NCI-H1048 (cell line): Measurements from ENCODE around the gene AP1G2.

ENCODE experiments used
- DNase-seq: peaks from one replicate; lab custom pipeline; 2025; lab: John Stamatoyannopoulos, UW

AP1G2 gene

DNA sequence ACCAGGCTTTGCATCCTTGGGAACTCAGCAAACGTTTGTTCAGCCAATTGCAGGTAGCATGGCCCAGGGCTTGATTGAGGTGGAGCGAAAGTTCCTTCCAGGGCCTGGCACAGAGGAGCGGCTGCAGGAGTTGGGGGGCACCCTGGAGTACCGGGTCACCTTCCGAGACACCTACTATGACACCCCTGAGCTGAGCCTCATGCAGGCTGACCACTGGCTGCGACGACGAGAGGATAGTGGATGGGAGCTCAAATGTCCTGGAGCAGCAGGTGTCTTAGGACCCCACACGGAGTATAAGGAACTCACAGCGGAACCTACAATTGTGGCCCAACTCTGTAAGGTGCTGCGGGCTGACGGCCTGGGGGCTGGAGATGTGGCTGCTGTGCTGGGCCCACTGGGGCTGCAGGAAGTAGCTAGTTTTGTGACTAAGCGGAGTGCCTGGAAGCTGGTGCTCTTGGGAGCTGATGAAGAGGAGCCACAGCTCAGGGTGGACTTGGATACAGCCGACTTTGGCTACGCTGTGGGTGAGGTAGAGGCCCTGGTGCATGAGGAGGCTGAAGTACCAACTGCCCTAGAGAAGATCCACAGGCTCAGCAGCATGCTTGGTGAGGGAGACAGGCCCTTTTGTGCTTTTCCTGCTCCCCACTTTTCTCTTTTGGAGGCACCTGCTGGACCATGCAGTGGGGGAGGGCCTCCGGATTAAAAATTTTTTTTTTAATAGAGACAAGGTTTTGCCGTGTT, 10.7 kb downstream of the AP1G2 start:
- DNase-seq = no peak

DNA sequence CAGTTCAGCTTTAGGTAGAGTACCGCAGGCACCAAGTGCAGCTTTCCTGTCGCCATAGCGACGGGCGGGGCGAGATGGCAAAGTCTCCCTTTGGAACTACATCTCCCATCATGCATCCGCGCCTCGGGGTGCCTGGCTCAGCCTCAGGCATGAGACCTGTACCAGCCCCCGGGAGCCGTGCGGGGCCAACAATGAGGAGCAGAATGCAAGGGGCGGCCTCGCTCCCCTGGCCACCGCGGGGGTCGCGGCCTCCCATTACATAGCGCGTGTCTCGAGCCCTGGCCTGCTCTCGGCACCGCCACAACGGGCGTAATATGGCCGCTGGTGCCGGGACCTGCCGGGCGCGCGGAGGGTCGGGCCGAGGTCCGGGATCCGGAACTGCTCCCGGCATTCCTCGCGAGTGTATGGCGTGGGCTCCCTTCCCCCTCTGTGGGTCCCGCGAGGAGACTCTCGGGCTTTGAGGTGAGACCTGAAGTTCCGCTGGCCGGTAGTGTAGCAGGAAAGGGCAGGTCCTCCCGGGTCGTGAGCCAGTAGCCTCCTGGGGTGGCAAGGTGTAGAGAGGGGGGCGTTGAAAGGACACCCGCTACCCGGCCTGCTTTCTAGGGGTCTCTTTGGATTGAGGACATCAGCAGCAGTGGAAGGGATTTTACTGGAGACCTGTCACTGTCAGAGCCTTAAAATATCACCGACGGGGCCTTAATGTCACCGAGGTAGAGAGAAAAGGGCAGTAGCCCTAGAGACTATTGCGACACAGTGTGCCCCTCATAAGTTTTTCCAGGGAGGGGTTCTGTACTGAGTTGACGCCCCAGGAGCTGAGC, 11.5 kb downstream of the AP1G2 start, which contains the start of gene THTPA:
THTPA (plus strand) TSS at position 390 of the 818 bp plus-strand sequence. CDS start 487 bp downstream, outside the sequence.
- DNase-seq = peak; percentile 78

DNA sequence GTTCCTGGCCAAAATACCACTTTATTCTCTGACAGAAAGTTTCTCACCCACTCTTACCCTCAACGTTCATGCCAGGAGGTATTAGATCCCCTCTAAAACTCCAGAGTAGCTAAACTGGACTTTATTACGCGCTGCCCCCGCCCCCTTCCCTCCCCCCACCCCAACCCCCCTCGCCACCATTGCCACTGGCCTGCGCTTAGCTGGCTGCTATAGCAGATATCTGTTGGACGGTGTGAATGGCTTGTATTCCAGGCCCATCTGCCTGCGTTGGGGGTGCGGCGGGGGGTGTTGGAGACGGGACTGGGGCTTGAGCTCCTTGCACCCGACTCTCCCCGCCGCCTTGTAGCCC, 12.1 kb downstream of the AP1G2 start:
- DNase-seq = no peak

DNA sequence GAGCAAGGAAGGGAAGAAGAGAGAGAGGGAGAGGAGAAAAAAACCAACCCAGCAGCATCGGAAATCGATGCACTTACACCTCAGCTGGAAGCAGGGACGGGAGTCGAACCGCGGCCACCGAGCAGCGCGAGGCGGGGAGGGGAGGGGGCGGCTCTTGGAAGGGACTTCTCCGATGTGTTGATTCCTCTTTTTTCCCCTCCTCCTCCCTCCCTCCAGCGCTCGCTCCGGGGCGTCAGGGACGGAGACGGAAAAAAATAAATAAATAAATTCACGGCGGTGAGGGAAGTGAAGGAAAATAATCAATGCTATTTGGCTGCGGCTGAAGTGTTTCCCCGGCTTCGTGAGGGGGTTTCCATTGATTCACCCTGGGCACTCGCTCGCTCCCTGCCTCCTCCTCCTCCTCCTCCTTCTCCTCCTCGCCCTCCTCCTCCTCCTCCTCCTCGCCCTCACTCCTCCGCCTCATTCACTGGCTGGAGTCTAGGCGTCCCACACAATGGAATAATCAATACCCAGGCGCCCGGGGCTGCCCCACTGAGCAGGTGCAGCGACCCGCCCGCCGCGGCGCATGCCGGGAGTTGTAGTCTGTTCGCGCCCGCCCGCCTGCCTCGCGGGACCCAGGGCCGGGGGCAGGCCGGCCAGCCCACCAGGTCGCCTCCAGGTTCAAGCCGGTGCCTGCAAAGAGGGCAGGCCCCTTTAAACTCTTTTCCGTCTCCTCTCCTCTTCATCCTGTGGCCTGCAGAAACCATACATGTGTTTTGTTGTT, 16.1 kb downstream of the AP1G2 start, which contains the start of gene ZFHX2:
ZFHX2 (minus strand) TSS at position 500 of the 763 bp plus-strand sequence. CDS start 16,440 bp downstream, outside the sequence.
- peak; percentile 31 for DNase-seq

DNA sequence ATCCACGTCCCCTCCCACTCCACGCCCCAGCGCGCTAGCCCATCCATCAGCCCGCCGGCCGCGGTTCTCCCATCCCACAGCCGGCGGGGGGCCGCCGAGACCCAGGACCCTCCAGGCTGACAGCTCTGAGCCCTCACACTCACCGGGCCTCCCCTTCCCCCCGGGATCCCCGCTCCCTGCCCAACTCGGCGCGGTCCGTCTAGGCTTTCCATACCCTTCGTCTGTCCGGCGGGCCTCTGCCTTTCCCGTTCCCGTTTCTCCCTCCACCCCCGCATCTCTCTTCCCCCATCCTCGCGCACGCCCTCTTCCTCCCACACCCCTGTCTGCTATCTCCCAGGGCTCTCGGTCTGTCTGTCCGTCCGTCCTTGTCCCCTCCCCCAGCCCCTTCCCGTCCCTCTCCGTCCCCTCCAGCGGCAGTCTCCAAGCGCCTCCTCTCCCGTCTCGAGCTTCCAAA, 16.8 kb downstream of the AP1G2 start:
- no peak for DNase-seq

DNA sequence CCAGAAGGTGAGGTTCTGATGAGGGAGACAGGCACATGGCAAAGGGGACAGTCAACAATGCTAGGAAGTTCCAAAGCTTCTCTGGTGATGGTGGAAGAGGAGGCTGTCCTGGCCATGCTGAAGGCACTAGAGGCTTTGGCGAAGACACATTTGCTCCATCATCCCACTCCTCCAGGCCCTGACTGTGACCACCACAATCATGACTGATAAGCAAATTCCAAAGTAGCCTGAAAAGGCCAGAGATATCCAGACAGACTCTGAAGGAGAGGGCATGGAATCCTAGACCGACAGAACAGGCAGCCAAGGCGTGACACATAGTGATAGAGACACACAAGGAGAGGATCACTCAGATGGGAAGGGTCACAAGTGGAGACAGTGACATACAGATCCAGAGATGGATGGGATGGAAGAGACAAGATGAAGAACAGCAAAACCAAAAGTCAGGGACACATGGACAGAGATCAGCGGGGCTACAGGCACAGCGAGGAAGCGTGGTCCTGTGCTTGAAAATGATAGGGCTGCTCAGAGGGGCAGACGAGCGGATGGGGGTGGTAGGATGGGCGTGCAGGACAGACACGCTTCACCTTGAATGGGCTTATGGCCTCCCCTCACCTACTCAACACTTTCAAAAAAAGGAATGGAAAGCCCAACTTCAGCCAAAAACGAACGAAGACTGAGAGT, 17.3 kb downstream of the AP1G2 start:
- no peak for DNase-seq

DNA sequence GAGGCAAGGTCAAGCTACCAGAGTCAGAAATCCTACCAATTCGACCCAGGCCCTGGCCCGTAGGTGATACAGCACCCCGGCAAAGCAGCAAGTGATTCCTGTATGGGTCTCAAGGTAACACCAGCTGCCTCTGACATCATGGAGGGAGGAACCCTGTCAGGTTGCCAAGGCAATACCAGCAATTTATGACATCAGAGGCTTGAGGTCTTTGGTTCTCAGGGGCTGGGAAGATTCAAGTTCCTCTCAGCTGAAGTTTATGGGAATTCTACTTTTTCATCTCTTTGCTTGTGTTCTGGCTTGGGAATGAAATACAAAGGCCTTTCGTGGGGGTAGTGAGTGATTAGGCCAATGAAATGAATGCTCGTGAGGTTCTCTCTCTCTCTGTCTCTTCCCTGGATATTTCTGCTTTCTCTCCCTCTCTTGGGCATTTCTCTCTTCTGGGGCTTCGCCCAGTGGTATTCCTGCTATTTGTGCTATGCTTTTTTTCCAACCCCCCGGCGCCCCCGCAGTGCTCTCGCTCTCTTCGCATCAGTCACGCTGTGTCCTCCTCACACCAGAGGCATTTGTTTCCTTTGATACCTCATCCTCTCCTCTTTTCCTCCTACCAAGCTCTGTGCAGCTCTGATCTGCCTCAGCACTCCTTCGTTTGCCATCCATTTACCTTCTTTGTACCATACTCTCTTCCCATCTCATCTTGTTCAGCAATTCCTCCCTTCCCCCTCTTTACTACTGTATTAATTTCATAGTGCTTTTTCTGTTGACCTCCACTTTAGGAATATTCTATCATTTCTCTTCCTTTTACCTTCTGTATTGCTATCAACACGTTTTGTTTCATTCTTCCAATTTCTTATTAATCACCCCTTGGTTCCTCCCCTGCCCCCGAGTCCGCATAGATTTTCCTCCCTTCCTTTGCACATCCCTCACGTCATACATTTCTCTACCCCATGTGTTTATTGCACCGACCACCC, 19.0 kb downstream of the AP1G2 start:
- DNase-seq = no peak

DNA sequence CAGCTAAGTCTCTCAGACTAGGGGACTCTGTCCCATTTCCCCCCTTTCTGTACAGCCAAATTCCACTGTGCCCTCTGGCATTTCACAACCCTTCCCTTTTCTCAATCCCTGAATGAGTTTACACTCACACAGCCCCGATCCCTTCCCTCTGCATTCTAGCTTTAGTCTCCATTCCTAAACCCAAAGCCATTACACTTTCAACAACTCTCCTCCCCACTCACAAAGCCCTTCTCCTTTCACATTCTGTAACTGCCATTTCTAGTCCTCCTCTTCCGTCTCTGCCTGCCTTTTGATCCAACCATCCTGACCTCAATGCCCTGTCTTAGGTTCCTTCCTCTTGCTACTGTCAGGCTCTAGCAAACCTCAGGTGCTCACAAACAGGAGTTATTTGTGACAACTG, 19.7 kb downstream of the AP1G2 start:
- no peak for DNase-seq

DNA sequence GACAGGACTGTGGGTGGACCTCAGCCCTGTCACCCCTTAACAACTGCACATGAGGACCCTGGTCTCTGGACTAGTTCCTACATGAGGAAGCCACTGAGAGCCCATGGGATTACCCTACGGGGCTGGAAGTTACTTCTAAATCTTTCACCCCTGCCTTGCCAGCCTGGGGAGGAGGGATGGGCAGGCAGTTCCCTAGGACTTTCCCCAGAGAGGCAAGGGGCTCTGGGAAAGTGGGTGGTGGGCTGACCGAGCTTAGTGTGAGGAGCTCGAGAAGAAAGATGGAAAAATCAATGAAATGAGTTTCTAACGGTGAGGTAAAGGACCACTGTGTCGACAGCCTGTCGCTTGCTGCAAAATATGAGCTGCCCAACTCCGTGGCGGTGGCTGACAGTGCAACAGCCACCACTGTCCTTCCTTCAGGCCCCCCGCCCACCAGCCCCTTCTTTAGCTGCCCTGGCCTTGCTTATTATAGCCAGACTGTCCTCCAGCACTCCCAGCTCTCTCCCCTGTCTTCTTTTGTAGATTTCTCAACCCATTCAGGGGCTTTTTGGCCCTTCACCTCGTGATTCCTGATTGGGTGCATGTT, 21.0 kb downstream of the AP1G2 start:
- DNase-seq = no peak

DNA sequence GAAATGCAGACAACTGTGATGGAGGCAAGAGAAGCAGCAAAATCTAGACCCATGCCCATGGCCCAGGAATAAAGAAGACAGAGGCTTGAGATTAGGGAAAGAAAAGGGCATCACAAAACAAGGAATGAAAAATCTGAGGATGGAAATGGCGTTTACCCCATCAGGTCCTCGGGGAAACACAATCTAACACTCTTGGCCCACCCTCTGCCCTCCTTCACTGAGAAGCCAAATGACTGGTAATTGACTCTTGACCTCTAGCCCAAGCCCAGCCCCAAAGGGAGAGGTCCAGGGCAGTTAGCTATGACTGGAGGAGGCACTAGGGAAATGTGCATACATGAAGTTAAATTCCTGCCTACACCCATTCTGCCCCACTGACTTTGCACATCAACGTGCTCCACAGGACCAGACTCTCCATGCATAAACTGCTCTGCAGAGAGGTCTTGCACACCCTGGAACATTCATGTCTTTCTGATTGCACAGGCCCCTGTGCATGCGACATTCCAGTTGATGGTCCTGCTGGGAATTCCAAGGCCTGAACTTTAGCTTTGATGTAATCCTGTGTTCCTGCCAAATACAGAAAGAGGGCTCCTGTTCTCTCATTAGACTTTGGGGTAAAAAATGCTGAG, 21.7 kb downstream of the AP1G2 start:
- no peak for DNase-seq

DNA sequence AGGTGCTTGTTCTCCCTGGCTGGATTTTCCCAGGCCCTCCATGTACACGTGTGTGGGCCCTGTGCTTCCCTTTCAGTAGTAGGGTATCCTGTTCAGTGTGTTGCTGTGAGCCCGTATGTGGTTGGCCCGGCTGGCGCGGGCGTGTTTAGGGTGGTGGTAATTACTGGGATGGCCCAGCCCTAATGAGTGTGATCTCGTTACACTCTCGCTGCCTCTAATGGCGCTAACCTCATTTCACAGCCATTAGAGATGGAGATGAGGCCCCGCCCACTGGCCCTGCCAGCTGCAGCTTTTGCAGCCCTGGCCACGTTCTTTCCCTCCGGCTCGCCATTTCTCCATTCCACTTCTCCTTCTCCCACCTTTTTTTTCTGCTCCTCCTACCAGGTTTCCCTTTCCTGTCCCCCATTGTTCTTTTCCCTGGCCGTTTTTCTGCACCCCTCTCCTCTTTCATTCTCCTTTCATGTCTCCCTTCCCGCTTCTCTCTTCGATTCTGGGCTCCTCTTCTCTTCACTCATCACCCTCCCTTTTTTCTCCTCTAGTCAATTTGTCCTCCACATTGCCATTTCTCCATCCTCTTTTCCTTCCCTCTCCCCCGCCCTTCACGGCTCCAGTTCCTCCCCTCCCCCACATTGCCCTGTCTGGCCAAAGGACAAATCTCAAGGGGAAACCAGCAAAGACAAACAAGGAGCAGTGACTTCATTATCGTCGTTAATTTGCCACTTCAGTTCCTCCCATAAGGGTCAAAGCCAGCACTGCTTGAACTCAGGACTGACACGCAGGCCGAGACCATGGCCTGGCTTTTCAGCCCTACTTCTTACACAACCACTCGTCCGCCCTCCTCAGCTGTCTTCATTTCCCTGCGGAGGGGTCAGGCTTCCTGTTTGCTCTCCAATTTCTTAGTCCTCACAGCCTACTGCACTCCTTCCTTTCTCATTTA, 22.8 kb downstream of the AP1G2 start:
- DNase-seq = no peak

DNA sequence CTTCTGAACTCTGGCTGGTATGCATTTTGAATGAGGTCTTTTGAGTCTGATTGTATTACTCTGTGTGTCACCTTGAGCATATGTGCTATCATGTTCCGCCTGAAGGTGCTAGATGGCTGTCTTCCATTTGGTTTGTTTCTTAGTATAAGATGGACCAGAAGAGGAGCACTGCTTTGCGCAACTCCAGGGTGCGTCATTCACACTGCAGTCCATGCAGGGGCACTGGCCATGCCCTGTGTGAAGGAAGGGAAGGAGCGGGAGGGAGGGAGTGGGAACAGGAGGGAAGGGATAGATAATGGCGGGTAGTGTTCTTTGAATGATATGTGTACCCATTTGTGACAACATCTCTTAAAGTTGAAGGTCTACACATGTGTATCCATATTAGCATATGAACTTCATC, 24.2 kb downstream of the AP1G2 start:
- no peak for DNase-seq

DNA sequence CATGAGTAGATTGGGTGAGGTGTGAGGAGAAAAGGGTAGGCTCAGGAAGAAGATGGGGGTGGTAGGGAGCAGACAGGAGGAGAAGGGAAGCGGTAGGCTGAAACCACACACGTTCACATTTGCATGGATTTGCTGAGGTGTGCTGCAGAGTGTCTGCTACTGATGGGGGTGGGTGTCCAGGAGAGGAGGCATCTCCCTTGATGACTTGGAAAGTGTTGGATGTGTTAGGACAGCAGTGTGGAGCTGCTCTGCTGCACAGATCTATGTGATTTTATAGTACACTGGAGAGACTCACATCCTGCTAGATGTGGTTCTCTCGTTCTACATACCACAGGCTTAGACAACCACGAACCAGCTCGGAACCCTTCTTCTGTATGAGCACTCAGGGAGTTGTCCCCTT, 25.3 kb downstream of the AP1G2 start:
- DNase-seq = no peak

DNA sequence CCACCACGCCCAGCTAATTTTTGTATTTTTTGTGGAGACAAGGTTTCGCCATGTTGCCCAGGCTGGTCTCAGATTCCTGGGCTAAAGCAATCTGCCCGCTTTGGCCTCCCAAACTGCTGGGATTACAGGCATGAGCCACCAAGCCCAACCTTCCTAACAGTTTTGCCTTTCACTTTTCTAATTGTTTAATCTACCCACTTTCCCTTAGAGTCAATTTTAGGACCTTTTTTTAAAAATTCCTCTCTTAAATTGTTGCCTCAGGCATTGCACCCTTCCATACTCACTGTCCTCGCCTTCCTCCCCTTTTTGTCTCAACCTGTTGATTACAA, 27.5 kb downstream of the AP1G2 start:
- DNase-seq = no peak

DNA sequence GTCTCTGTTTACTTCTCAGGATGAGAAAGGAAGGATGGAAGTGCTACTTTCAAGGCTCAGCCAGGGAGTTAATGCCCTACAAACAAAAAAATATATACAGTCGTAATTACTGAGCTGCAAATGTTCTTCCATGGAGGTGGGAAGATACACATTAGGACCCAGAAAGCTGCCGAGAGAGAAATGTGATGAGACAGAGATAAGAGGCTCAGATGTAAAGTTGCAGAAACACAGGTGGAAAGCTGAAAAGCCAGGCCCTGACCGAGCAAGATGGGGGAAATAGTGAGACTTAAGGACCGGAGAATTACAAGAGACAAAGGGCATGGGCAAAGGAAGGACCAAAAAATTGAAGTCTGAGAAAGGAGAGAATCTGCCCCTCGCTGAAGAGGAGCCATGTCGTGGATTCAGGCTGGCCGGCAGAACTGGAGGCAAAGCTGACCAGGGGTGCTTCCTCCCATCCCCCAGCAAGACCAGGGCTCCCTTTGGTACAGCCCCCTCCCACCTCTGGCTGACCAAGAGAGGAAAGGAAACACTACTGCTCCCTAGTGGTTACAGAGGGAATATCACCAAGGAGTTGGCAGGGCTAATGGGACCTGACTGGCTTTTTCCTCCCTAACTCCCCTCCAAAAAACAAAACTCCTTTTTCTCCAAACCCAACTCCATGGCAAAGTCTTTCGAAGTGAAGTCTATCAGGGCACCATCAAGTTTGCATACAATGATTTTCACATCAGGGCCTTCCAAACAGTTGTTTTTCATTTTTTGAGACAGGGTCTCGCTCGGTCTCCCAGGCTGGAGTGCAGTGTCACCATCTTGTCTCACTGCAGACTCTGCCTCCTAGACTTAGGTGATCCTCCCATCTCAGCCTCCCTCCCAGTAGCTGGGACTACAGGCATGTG, 28.1 kb downstream of the AP1G2 start:
- no peak for DNase-seq

DNA sequence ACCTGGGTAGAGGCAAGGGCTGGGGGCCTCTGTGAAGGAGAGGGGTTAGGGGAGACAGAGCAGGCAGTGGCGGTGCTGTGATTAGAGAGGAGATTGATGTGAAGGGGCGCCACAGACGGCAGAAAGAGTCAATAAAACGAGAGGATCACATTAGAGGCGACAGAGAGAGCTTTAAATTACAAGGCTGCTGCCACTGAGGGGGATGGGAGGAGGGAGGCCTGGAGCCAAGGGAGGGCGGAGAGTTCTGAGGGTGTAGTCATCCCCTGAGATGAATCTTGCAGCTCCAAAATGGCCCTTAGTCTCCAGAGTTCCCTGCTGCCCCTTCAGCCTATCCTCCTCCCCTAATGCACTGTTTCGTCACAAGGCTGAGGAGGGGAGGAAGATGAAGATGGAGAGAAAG, 28.8 kb downstream of the AP1G2 start:
- no peak for DNase-seq

DNA sequence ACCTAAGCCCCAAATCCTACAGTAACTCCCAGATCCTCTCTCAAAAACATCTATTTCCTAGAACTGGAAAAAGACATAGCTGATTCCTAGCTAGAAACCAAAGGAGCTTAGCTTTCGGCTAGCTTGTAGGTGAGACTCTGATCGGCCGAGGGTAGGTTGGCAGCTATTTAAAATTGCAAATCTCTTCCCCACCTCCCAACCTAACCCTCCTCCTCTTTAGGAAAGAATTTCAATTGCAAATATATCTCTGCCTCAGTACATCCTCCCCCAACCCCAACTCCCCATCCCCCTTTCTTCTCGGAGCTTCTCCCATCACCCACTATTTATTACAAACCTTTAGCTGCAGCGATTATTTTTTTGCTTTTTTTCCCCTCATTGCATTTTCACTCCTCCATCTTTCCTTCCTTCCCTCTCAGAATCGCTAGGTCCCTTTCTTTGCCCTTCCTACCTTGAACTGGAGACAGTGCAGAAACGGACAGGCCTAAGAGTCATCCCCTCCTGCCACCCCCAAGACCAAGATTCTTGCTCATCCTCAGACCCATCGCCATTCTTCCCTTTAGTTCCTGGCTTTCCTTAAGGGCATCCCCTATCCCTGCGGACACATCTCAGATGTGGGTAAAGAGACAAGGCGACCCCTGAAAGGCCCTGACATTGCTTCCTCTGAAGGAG, 29.4 kb downstream of the AP1G2 start:
- no peak for DNase-seq
